ENCODE measurements around the gene IL33.

IL33 gene

GRCh38 chr9:6199596-6199995 lies 16.0 kb upstream of the IL33 start:
- ATAC-seq (ENCODE audit: low read depth) (no peak), DNase-seq (ENCODE audit: low spot score) (no peak)
- H3K36me3 ChIP-seq (ENCODE audit: low read depth): no peaks in the 10 kb centered on the region
- no peak for TF ChIP-seq CTCF (IDR thresholded peaks at IDR 0.05; ENCODE audit: poor library complexity, severe bottlenecking)
- no peak overlapping the region for H3K27ac ChIP-seq (ENCODE audit: poor library complexity, severe bottlenecking)
- no peaks in the 10 kb centered on the region for H3K4me1 ChIP-seq (ENCODE audit: insufficient read depth, poor library complexity, severe bottlenecking)
- H3K27me3 ChIP-seq (ENCODE audit: insufficient read depth, poor library complexity, severe bottlenecking): no peaks in the 10 kb centered on the region
- no peaks in the 10 kb centered on the region for H3K9me3 ChIP-seq (ENCODE audit: severe bottlenecking)
- H3K4me3 ChIP-seq (ENCODE audit: severe bottlenecking): no peak overlapping the region

GRCh38 chr9:6200761-6201160 lies 14.8 kb upstream of the IL33 start:
- ATAC-seq (ENCODE audit: low read depth) (no peak), DNase-seq (ENCODE audit: low spot score) (no peak)
- Histone ChIP-seq H3K27ac (ENCODE audit: poor library complexity, severe bottlenecking) (no peak overlapping the region), H3K4me1 (ENCODE audit: insufficient read depth, poor library complexity, severe bottlenecking) (no peaks in the 10 kb centered on the region), H3K36me3 (ENCODE audit: low read depth) (no peaks in the 10 kb centered on the region), H3K27me3 (ENCODE audit: insufficient read depth, poor library complexity, severe bottlenecking) (no peaks in the 10 kb centered on the region), H3K4me3 (ENCODE audit: severe bottlenecking) (no peak overlapping the region), H3K9me3 (ENCODE audit: severe bottlenecking) (no peaks in the 10 kb centered on the region)
- no peak for TF ChIP-seq CTCF (IDR thresholded peaks at IDR 0.05; ENCODE audit: poor library complexity, severe bottlenecking)

DNA sequence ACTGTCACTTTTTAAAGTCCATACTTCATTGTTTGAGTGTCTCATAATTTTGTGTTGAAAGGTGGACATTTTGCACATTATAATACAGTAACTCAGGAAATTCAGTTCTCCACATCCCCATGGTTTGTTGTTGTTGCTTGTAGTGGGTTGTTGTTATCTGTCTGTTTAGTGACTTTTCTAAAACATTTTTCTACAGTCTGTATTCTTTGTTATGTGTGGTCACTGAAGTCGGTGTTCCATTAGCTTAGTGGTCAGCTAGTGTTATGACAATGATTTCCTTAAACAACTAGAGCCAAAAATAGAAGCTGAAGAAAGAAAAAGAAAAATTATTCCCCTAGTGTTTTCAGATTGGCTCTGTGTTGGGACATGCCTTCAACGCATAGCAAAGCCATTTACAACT lies 5.6 kb upstream of the IL33 start:
- ATAC-seq (ENCODE audit: low read depth): no peak
- no peak for TF ChIP-seq CTCF (IDR thresholded peaks at IDR 0.05; ENCODE audit: poor library complexity, severe bottlenecking)
- no peak overlapping the region for H3K27ac ChIP-seq (ENCODE audit: poor library complexity, severe bottlenecking)

GRCh38 chr9:6212722-6213375 lies 2.8 kb upstream of the IL33 start:
- DNase-seq (ENCODE audit: low spot score): no peak
- Histone ChIP-seq H3K9me3 (ENCODE audit: severe bottlenecking) (no peaks in the 10 kb centered on the region), H3K27me3 (ENCODE audit: insufficient read depth, poor library complexity, severe bottlenecking) (no peaks in the 10 kb centered on the region), H3K36me3 (ENCODE audit: low read depth) (no peaks in the 10 kb centered on the region), H3K4me3 (ENCODE audit: severe bottlenecking) (no peak overlapping the region), H3K4me1 (ENCODE audit: insufficient read depth, poor library complexity, severe bottlenecking) (peaks cover 6% of the 10 kb centered on the region), H3K27ac (ENCODE audit: poor library complexity, severe bottlenecking) (no peak overlapping the region)
- peak; percentile 23; the same call in 1 of the 3 replicates for ATAC-seq (ENCODE audit: low read depth)
- TF ChIP-seq CTCF (IDR thresholded peaks at IDR 0.05; ENCODE audit: poor library complexity, severe bottlenecking): no peak

More for the DNA sequence above, 5.6 kb upstream of the IL33 start:
- H3K4me3 ChIP-seq (ENCODE audit: severe bottlenecking): no peak overlapping the region
- no peaks in the 10 kb centered on the region for H3K36me3 ChIP-seq (ENCODE audit: low read depth)
- no peaks in the 10 kb centered on the region for H3K4me1 ChIP-seq (ENCODE audit: insufficient read depth, poor library complexity, severe bottlenecking)
- no peaks in the 10 kb centered on the region for H3K27me3 ChIP-seq (ENCODE audit: insufficient read depth, poor library complexity, severe bottlenecking)
- H3K9me3 ChIP-seq (ENCODE audit: severe bottlenecking): no peaks in the 10 kb centered on the region
- no peak for DNase-seq (ENCODE audit: low spot score)

- H3K27me3 ChIP-seq (ENCODE audit: insufficient read depth, poor library complexity, severe bottlenecking): no peaks in the 10 kb centered on the region
- peaks cover 9% of the 10 kb centered on the region for H3K4me1 ChIP-seq (ENCODE audit: insufficient read depth, poor library complexity, severe bottlenecking)
- no peak overlapping the region for H3K4me3 ChIP-seq (ENCODE audit: severe bottlenecking)
- DNase-seq (ENCODE audit: low spot score) (no peak), ATAC-seq (ENCODE audit: low read depth) (peak; percentile 43; the same call in 2 of the 3 replicates)
- no peak for TF ChIP-seq CTCF (IDR thresholded peaks at IDR 0.05; ENCODE audit: poor library complexity, severe bottlenecking)
- no peaks in the 10 kb centered on the region for H3K36me3 ChIP-seq (ENCODE audit: low read depth)
- no peaks in the 10 kb centered on the region for H3K9me3 ChIP-seq (ENCODE audit: severe bottlenecking)
- H3K27ac ChIP-seq (ENCODE audit: poor library complexity, severe bottlenecking): no peak overlapping the region
Observed at GRCh38 chr9:6214434-6214833, 1.2 kb upstream of the IL33 start.

Measured in RWPE2 (cell line).